DLD1 (cell line): ENCODE results near the gene CLECL1.
"Not testable (repeated sequence)": the region's sequence is repeated elsewhere in the genome, so short reads cannot be mapped to it uniquely, and the experiment has no call there.

Source experiments
- in situ Hi-C: cut with HindIII; loops from 2 replicates; pipeline ENCODE4 v1.10.0; 2017; ENCODE audit warnings: low sequenced_read_pairs

The CLECL1 gene

GRCh38 chr12:9752145-9752933 is 19.4 kb upstream of the CLECL1 start:
- in situ Hi-C loops = no loop called here

GRCh38 chr12:9751204-9752144 is 18.6 kb upstream of the CLECL1 start:
- in situ Hi-C loops = no loop called here

GRCh38 chr12:9750276-9751203 is 17.6 kb upstream of the CLECL1 start:
- in situ Hi-C loops = no loop called here

- in situ Hi-C loops = no loop called here
Measured at GRCh38 chr12:9749640-9750039, 16.7 kb upstream of the CLECL1 start.

- in situ Hi-C loops = no loop called here
Measured at GRCh38 chr12:9745199-9745598, 12.3 kb upstream of the CLECL1 start.

DNA sequence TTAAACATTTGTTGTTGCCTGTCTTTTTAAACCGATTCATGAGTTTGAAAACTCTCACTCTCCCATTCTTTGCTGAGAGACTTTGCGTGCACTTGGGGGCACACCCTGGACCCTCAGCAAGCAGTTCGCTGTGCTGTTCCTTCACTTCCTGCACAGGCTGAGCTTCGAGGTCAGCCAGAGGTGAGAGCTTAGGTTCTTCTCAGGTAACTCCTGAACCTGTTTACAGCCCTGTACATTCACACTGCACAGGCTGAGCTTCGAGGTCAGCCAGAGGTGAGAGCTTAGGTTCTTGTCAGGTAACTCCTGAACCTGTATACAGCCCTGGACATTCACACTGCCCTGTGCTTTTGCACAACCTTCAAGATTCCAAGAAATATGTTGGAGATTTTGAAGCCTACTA is 9.8 kb upstream of the CLECL1 start:
- in situ Hi-C loops = no loop called here

- in situ Hi-C loops = no loop called here
Measured at GRCh38 chr12:9741726-9742125, 8.8 kb upstream of the CLECL1 start.

GRCh38 chr12:9740106-9740750 is 7.3 kb upstream of the CLECL1 start:
- in situ Hi-C loops = no loop called here

DNA sequence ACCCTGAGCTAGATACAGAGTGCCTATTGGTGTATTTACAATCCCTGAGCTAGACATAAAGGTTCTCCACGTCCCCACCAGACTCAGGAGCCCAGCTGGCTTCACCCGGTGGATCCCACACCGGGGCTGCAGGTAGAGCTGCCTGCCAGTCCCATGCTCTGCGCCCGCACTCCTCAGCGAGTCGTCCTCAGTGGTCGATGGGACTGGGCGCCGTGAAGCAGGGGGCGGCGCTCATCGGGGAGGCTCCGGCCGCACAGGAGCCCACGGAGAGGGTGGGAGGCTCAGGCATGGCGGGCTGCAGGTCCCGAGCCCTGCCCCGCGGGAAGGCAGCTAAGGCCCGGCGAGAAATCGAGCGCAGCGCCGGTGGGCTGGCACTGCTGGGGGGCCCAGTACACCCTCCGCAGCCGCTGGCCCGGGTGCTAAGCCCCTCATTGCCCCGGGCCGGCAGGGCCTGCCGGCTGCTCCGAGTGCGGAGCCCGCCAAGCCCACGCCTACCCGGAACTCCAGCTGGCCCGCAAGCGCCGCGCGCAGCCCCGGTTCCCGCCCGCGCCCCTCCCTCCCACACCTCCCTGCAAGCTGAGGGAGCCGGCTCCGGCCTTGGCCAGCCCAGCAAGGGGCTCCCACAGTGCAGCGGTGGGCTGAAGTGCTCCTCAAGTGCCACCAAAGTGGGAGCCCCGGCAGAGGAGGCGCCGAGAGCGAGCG is 6.7 kb upstream of the CLECL1 start:
- in situ Hi-C loops = not testable (repeated sequence)

GRCh38 chr12:9738905-9739304 is 6.0 kb upstream of the CLECL1 start:
- in situ Hi-C loops = not testable (repeated sequence)

DNA sequence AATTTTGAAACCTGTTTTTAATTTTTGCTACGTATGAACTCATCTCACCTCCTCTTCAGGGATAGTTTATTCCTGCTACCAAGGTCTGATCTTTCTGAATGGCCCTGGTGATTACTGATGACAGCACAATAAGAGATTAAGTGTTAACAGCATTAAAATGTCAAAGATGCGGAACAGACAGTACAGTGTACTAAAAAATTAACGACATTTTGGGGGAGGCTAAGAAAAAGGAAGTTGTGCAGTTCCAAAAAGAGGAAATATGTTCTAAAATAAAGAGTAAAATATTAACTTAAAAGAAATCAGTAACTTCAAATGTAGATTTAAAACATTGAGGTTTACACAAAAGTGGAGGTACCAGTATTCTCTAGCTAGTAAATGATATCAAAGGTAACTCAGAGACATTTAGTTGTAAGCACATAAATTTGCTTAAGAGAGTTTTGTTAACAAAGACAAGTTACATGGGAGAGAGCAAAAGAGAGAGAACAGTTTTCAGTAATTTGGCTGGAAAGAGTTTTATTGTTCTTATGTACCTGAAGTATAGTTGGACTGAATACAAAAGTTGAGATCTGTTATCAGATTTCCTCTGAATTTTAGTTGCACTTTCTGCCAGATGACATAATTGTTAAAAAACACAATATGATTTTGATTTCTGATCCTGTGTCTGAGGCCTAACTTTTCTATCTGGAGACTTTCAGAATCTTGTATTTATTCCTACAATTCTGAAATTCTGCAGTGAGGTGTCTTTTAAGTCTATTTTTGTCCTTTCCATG is 4.2 kb upstream of the CLECL1 start:
- in situ Hi-C loops = no loop called here

DNA sequence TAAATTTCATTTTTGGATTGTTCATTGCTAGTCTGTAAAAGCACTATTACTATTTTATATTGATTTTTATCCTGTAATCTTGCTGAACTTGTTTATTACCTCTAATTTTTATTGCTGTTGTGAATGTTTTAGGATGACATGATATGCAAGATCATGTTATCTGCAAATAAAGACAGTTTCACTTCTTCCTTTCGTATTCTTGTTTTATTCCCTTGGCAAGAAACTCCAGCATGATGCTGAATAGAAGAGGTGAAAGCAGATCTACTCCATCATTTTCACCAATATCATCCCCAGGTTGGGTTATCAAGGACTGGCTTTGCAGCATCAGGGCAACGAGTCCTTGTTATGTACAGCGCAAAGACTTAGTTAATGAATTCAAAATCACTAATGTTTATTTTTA is 2.7 kb upstream of the CLECL1 start:
- in situ Hi-C loops = no loop called here

- in situ Hi-C loops = no loop called here
Measured at GRCh38 chr12:9731797-9732196, 1.1 kb downstream of the CLECL1 start.

DNA sequence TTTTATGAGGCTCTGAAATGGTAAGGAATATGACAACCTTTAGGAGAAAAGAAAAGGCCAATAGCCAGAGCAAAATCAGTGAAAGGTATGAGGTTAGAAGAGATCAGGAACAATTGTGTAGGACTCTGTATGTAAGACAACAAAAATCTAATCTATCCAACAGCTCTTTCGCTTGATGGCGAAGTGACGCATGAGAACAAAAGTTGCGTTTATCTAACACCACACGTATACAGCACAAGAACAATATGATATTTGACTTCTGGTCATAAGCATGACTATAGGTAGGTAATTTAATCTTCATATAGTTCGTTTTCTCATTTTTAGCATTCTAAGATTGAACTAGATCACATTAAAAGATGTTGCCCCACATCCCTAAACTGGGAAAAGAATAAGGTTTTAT is 1.5 kb downstream of the CLECL1 start:
- in situ Hi-C loops = no loop called here

DNA sequence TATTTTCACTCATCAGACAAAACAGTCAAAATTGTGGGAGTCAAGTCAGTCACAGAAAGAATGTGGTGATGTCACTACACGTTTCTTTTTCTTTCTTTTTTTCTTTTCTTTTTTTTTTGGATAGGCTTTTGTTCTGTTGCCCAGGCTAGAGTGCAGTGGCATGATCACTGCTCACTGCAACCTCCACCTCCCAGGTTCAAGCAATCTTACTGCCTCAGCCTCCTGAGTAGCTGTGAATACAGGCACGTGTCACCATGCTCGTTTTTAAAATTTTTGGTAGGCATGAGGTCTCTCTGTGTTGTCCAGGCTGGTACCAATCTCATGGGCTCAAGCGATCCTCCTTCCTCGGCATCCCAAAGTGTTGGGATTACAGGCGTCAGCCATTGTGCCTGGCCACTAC is 2.3 kb downstream of the CLECL1 start:
- in situ Hi-C loops = no loop called here

DNA sequence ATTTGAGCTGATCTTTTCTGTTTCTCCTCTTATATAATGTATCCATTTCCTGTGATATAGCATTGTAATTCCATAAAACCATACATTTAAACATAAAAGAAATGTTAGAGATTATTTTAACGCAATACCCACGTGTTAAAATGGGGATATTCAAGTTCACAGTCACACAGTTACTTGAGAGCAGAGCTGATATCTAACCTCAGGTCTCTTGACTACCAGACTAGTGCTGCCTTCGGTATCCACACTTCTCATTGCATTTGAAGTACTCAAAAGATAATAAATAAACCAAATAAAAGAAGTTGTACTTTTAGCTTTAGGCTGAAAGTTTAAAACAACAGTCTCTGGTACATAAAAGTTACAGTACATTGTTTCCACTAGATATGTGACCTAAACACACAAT is 2.9 kb downstream of the CLECL1 start:
- in situ Hi-C loops = no loop called here

GRCh38 chr12:9729082-9729481 is 3.8 kb downstream of the CLECL1 start:
- in situ Hi-C loops = no loop called here

DNA sequence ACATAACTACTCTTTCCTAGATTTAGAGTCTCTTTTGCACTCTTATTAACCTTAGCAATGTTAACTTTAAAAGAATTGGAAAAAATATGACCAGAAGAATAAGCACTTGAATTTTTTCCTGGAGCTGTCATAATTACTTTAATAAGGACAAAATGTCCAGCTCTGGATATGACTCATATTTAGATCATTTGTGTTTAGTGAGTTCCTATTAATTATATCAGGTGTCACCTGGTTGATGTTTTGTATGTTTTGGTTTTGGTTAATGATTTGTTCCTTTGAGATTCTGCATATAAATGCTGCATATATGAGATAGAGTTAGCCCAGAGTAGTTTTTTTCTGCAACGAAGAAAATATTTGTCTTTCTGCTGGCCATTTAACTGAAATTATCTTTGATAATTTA is 5.1 kb downstream of the CLECL1 start:
- in situ Hi-C loops = no loop called here

DNA sequence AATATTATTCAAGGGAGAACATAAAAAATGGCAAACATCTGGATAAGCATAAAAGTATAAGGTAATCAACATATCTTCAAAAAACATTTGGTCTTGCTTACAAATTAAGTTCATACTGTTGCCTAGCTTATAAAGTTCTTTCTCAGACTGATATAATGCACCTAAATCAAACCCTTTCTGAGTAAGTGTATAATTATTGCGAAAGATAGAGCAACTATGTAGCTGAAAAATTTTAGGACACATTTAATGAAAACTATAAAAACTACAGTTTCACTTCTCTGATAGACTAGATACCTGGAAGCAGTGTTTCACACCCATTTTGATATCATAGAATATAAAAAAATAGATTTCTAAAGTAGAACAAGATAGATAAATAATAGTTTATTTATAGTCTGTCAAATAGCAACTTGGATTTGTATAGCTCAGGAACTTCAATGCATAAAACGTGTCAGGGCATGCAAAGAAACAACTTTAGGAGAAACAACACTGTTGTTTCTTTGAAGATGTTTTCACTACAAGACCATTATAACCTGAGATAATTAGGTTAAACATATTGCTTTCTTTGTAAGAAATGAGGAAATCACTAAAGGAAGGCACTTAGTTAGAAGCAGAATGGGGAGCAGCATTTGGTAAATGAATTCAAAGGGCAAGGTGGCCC is 7.6 kb downstream of the CLECL1 start:
- in situ Hi-C loops = no loop called here
